Bronchial epithelial cell (primary cell): ENCODE measurements around the gene SNTG2. TPM values are rescaled to one million over a fixed set of nuclear protein-coding genes. Genes with fewer than 3 reads are reported as not detected.
"Not testable (repeated sequence)": the region's sequence is repeated elsewhere in the genome, so short reads cannot be mapped to it uniquely, and the experiment has no call there.

Experiments
- DNase-seq: peaks from one replicate; pipeline ENCODE4 v3.0.0-alpha.2; 2010; ENCODE audit warnings: low read depth
- FAIRE-seq: peaks from 2 replicates; lab custom pipeline; 2011; peaks lifted over from hg19 to GRCh38; lab: Jason Lieb, UNC
- H3K27me3 ChIP-seq: 2 replicates; pipeline ENCODE4 v1.5.1; 2011; ENCODE audit warnings: low read length; ENCODE audit not compliant: control insufficient read depth, insufficient read depth
- H3K36me3 ChIP-seq: 2 replicates; pipeline ENCODE4 v1.5.1; 2011; ENCODE audit warnings: low read length; ENCODE audit not compliant: control insufficient read depth, insufficient read depth
- H3K4me3 ChIP-seq: 2 replicates; pipeline ENCODE4 v1.5.1; 2011; ENCODE audit warnings: mild to moderate bottlenecking, low read depth, low read length, control low read depth
- total RNA-seq: library from RNA; depleted of rRNA; stranded (reverse); fragments of >200 nt; gene quantifications from 2 replicates; pipeline ENCODE4 v1.2.1, GENCODE V29; 2014
- TF ChIP-seq, protein P1 (sequence below): IDR thresholded peaks from 2 replicates; pipeline ENCODE4 v1.5.1; 2011; ENCODE audit warnings: mild to moderate bottlenecking, moderate library complexity, low read length, control low read depth, inconsistent platforms; ENCODE audit not compliant: insufficient read depth, severe bottlenecking

The SNTG2 gene
- total RNA-seq, 1 donor from 2014 or later = not detected

DNA sequence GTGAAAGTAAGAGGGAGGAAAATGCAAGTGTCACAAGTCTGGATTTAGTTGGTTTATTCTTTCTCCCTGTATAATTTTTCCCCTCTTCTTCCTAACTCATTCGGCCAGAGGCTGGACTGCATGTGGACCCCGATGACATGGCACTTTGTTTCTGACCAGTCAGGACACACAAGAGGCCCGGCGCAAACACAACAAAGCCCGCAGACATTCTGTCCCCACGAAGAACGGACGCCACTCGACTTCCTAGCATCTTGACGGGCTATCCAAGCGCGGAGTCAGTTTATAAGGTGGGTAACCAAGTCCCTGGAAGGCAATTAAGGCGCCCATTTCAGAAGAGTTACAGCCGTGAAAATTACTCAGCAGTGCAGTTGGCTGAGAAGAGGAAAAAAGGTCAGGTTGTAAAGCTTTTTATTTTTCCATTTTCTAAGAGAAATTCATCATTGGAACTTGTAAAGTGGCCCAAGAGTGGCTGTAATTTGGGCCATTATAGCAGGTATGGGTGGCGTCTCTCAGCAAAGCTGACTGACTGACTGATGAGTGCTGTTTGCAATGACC, 462.6 kb downstream of the SNTG2 start, which contains the start of gene TPO:
TPO (plus strand) TSS at position 308 of the 555 bp plus-strand sequence. CDS start 946 bp downstream, outside the sequence.
- DNase-seq (no peak), FAIRE-seq (no peak)
- Histone ChIP-seq H3K36me3 (no peaks in the 10 kb centered on the region), H3K4me3 (no peak within 1 kb of the TSS), H3K27me3 (no peaks in the 10 kb centered on the region)
- TF ChIP-seq, protein P1, sequence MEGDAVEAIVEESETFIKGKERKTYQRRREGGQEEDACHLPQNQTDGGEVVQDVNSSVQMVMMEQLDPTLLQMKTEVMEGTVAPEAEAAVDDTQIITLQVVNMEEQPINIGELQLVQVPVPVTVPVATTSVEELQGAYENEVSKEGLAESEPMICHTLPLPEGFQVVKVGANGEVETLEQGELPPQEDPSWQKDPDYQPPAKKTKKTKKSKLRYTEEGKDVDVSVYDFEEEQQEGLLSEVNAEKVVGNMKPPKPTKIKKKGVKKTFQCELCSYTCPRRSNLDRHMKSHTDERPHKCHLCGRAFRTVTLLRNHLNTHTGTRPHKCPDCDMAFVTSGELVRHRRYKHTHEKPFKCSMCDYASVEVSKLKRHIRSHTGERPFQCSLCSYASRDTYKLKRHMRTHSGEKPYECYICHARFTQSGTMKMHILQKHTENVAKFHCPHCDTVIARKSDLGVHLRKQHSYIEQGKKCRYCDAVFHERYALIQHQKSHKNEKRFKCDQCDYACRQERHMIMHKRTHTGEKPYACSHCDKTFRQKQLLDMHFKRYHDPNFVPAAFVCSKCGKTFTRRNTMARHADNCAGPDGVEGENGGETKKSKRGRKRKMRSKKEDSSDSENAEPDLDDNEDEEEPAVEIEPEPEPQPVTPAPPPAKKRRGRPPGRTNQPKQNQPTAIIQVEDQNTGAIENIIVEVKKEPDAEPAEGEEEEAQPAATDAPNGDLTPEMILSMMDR = no peak

DNA sequence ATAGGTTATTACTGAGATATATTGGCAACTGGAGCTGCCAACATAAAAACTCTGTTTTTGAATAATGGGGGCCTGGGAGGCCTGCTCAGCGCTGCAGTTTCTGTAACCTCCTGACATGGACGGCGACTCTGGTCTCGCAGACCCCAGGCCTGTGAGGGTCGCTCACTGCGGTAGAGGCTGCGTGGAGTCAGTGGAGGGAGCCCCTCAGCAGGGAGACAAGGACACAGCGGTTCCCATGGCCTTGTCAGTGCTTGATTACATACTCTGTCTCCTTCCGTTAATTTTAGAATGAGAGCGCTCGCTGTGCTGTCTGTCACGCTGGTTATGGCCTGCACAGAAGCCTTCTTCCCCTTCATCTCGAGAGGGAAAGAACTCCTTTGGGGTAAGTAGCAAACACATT, 463.5 kb downstream of the SNTG2 start:
- Histone ChIP-seq H3K27me3 (no peaks in the 10 kb centered on the region), H3K36me3 (no peaks in the 10 kb centered on the region), H3K4me3 (no peak overlapping the region)
- TF ChIP-seq, protein P1 = no peak
- FAIRE-seq = no peak
- no peak for DNase-seq

DNA sequence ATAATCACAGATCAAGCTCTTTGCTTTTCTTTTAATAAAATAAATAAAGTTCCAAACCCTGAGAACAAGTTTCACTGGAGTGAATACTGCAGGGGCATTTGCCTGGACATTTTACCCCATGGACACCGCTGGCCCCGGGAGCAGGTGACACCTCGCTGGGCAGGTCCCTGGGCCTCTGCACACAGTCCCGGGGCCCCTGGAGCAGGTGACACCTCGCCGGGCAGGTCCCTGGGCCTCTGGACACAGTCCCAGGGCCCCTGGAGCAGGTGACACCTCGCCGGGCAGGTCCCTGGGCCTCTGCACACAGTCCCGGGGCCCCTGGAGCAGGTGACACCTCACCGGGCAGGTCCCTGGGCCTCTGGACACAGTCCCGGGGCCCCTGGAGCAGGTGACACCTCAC, 464.3 kb downstream of the SNTG2 start:
- H3K4me3 ChIP-seq, H3K27me3 ChIP-seq, H3K36me3 ChIP-seq, FAIRE-seq, DNase-seq: not testable (repeated sequence)

- TF ChIP-seq, protein P1 = no peak
- Histone ChIP-seq H3K36me3 (no peaks in the 10 kb centered on the region), H3K4me3 (no peak overlapping the region), H3K27me3 (no peaks in the 10 kb centered on the region)
- DNase-seq = no peak
- FAIRE-seq = no peak
These were observed 464.9 kb downstream of the SNTG2 start for GRCh38 chr2:1415501-1415900.
